H4 (cell line): ENCODE measurements around the gene NUDCD3. TPM values are rescaled to one million over a fixed set of nuclear protein-coding genes. Genes with fewer than 3 reads are reported as not detected.

ENCODE experiments used
- DNase-seq: peaks from one replicate; pipeline ENCODE4 v3.0.0-alpha.2; 2015; ENCODE audit warnings: low spot score
- total RNA-seq: library from RNA; depleted of rRNA; stranded (reverse); fragments of >200 nt; shearing (Covaris generic); gene quantifications from 2 replicates; pipeline ENCODE4 v1.2.3, GENCODE V29; 2014

NUDCD3 gene
- total RNA-seq, 1 experiment from 2014 or later, result 81.1 TPM

DNA sequence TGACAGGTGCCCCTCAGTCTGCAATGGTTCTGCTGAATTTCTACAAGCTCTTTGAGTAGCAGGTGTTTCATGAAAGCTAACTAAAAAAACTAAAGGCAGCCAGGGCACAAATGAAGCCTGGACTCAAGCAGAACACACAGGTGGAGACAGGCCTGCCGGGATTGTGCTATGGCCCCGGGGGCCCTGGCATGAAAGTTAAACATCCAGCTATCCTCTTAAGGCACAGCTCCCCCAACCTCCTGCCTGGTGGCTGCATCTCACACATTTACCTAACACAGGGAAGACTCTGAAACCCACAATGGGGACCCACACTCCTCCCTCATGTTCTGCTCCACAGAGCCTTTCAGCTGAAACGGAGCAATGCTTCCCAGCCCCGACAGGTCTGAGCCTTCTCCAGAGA, 88.8 kb downstream of the NUDCD3 start:
- DNase-seq, result no peak

DNA sequence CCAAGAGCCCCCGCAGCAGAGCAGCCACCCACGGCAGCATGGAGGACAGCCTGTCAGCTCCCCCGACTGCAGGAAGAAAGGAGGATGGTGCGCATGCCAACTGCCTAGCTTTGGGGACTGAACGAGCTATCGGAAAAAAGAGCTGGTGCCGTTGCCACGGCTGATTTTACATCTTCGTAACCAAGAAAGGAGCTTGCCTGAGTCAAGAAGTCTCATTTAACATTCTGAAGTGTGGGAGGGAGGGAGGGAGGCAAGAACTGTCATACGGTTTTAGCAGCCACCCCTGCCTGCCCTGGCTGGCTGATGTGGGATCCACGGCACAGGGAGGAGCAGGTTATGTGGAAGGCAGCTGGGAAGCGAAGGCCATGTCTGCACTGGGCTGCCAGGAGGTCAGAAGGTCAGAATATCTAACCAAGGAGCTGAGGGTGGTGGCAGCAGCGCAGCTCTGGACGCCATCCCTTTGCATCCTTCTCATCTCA, 90.4 kb downstream of the NUDCD3 start:
- no peak for DNase-seq

DNA sequence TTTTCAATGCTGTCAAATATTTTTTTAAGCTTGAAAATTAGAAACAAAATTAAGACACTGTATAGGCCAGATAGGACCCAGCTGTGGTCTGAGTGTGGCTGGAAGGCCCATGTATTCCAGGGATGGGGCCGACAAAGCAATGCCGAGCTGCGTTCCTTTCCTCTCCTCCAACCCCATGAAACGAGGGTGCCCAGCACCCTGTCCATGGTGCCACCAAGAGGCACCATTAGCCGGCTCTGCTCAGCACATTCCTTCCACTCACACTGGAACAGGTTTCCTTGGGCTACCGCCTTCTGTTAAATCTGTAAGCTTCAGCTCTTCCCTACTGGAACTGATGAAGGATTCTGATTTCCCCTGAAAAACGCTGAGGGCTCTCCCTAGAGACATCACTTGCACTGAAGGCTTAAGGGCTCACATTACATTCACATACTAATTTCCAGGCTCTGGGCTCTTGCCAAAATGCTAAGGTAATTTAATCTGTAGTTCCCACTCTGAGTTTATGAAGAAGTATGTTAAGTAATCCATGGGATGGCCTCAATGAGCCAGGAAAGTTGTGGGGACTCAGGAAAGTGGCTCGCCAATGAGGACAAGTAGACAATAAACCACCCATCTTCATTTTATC, 91.4 kb downstream of the NUDCD3 start:
- no peak for DNase-seq

DNA sequence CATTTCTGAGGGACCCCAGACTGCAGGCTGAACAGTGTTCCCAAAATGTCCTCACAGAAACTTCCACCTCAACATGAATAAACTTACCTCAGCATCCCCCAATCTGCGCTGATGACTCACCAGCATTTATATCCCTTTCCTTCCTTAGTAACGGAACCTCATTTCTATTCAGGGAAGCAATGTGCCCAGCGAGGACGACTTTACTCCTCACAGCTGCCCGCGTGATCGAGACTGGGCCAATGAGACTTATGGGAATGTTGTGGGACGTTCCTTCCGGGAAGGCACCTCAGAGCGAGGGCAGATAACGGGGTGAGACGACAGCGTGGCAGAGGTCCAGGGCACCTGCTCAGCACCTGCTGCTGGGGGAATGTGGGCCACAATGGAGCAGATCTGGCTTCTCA, 91.9 kb downstream of the NUDCD3 start:
- DNase-seq, result no peak

DNA sequence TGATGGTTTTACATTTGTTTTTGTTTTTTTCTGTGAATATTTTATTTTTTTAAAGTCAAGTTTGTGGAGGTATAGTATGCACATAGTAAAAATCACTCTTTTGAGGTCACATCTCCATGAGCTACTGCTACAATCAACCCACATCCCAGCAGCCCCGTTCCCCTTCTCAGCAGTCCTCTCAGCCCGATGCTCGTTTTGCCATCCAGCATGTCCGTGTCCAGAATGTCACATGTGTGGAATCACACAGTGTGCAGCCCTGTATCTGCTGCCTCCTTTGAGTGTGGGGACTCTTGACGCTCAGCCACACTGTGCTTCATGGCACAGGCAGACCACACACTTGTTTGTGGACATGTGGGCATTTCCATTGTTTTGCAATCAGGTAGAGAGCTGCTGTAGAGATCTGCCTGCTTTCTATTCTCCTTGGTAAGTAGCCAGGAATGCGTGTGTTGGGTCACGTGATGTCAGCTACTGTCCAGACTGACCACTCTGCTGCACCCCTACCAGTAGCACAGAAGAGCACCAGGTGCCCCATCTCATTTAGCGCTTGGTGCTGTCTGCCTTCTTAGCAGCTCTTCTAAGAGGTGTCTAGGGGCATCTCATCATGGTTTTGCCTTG, 93.4 kb downstream of the NUDCD3 start:
- no peak for DNase-seq

DNA sequence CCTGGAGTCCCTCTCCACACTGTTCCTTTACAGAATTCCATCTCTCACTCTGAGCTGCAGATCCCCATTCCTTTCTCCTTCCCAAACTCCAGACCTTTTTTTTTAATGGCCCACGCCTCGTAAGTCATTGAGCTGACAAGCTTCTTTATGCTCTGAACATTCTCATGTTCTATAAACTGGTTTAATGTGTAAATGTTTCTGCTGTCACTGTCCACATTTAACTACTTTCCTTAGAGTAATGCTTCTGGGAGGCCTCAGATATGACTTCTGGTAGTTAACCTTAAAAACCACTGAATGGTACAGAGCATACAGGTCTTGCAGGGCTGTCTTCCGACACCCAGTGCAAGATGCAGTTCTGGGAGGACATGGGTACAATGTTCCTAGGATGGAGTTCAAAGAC, 94.0 kb downstream of the NUDCD3 start:
- DNase-seq, result no peak

DNA sequence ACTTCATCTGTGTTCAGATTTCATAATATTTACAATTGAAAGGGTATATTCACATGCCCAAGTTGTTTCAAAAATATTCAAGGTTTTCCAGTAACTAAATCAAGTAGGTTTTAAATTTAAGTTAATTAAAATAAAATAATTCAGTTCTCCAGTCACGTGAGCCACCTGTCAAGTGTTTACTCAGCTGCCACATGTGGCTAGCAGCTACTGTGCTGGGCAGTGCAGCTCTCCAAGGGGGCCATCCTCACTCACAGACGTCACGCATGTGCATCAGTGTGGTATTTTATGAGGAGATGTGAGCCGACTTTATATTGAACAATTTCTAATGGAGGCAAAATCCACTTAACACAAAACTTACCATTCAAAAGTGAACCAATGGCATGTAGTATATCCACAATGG, 95.4 kb downstream of the NUDCD3 start:
- no peak for DNase-seq

DNA sequence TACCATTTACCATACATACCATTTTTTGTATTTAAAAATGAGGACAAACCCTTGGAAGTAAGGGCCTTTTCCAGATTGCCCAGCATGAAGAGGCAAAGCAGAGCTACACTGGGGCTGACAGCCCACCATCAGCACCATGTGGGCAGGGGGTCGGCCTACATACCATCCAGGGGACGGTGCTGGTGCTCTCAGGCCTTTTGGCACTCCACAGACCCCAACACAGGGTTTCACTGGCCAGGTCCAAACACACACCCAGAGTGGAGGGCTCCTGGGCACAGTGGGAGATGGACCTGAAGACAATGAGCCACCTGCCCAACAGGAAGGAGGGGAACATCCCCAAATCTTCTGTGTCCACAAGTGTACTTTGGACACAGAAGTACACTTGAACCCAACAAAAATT, 95.8 kb downstream of the NUDCD3 start:
- DNase-seq, result no peak

DNA sequence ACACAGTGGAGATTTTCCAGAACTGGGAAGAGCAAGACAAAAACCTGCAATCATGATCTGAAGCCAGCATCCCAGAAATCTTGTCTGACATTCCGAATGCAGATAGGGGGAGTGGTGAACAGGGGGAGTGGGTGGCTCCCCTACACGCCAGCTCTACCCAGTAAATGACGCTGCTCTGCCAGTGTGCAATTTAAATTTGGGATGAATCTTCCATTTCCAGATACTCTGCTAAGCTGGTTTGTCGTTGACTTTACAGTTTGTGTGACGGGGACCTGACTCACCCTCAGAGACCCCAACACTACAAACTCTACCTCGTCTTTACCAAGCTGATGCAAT, 96.4 kb downstream of the NUDCD3 start:
- DNase-seq, result no peak

DNA sequence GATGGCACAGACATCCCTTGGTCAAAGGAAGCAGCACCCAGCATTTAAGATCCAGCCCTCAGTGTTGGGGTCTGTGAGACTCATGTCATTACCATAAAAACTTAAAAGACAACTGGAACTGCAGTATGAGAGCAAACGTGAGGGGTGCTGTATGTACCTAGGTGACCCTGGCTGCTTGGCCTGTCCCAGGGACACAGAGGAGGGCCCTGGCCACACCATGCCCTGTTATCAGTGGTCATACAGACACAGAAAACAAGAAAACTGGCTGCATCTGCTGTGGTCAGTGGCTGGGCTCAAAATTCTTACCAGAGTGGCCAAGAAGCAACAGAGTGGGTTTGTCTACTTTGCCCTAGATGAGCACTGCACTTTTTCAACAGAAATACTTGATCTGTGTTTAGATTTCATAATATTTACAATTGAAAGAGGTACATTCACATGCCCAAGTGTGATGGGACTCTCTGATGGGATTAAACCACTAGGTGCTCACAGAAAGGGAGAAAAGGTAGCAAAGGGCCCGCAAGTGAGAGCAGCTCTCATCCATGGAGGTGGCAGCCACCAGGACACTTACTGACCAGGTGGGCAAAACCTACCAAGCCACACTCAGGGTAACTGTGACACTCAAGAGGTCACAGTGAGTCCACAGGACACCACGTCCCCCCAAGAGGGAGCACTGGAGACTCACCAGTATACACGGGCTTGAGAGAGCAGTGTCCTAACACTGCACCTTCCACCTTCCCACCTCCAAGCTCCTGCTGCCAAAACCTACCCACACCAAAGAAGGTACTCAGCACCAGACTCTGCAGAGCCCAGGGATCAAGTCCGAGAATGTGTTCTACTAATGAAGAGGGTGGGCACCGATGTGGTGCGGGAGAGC, 97.0 kb downstream of the NUDCD3 start:
- no peak for DNase-seq

DNA sequence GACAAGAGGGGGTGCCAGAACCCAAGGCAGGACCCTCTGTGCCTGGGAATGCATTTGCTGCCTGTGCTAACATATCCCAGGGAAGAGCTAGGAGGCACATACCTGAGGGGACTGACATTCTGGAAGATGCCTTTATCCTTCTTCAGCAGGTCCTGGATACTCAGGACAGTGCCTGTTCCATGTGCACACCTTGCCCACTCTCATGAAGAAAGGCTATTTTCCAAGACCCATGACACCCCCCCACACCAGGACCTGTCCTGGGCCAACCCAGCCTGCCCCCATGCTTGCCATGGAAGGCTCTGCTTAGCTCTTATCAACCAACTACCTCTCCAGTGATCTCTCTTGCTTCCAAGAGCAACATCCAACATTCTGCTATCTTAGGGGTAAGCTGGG, 97.8 kb downstream of the NUDCD3 start:
- DNase-seq, result no peak

DNA sequence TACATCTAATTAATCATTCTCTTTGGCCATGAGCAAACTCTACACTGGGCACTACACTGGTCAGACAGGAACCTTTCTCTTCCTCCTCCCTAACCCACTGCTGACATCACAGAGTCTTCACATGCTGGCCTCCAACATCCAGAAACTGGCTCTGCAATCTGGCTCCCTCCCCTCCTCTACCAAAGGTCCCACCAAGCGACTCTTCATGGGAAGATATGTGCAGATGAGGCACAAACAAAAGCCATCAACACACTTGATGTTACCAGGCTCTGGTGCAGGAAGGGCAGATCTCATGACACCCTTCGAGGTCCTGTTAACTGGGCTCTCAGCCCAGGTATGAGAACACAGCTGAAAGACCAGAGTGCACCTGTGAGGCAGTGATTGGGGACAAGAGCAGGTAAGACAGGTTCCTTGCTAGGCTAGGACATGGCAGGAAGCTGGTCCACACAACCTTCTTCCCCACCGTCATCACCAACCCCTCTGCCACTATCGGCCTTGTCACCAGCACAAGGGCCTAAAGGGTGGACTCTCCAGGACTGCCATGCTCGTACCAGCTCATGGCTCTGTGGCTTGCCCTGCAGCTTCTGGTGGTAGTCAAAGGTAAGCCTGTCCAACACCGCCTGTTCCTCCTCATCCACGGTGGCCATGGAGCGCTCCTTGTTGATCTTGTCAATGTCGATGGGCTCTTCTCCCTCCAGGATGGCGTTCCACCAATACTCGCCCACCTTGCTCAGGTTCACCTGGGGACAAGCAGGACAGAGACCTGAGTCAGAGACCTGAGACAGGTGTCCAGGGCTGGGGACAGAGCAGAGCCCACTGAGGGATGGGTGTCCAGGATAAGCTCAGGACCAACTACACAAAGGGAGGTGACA, 98.5 kb downstream of the NUDCD3 start:
- no peak for DNase-seq

DNA sequence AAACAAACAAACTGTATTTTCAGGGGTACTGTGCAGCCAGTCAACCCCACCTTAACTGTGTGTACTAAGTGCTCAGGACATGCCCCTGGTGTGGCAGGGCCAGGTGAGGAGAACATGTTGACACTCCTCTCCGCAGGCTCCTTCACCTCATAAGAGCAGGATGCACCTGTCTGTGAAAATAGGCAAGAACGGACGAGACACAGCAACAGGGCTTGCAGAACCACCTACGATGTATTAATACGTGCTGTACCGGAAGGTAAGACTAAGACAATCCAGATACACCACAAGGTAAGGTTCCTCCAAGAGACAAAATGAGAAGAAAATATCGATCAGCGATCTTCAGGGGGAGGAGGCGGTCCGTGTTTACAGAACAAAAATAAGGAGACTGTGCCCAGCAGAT, 99.3 kb downstream of the NUDCD3 start:
- DNase-seq, result no peak

DNA sequence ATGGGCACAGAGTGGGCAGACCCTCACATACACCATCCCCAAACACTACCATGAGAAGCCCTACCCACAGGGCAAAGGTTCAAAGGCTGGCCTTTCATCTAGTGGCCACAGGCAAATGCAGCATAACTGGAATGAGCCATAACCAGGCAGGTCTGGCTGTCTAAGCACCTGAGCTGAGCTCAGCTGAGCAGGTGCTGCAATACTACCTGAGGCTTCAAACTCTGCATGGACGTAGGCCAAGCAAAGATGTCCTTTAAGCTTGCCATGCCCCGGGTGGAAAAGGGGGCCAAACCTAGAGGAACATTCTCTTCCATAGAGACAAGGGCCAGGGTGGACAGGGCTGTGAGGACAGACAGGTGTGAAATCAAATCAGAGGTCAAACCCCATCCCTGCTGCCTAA, 99.8 kb downstream of the NUDCD3 start:
- DNase-seq, result no peak

DNA sequence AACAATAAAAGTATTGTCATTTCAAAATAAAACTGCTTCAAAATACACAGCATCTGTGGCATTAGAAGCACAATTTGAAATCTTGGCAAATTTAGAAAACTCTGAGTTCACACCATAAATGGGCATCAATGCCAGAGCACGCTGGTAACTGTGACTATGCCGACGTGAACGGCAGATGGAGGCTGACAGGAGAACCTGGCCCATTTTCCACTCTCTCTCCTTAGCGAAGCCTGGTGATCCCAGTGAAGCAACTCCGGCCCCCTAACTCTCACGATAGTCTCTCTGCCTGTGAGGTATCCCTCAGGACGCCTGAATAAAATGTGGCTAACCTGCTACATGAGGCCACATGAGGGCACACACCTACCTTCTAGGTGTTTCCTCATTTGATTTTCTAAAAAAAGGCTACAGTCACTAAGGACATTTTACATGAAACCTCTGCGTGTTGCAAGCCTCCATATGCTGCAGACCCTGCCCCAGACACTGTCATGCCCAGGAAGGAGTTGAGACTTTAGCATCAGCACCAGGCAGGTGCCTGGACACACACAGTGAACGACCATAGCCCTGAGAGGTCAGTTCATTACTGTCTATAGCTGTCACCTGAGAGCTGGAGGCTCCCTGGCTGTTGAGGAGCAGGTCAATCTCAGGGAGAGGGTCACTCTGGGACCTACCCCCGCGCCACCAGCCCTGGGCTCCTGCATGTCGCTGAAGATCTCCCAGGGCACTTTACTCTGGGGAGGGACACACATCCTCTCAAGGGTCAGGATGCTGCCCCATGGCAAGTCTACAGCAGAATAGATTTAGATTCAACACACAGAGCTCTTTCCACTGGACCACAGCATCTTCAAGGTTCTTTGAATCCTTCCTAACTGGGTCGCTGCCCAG, 102.1 kb downstream of the NUDCD3 start:
- no peak for DNase-seq

DNA sequence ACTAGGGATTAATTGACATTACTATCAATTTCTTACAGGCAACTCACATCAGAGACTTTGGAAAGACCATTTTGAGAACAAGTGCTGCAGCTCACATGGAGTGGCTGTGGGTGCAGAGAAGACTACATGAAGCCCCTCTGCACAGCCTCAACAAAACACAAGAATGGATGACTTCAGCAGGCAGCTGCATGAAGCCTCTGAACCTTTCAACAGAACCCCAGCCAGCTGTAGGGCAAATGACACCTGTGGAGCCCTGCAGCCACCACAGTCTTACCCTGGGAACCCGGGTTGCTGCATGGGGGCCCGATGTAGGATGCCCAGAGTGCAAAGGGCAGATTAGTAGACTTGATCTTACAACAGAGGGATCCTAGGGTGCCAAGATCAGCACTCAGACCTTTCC, 103.1 kb downstream of the NUDCD3 start:
- DNase-seq, result no peak

DNA sequence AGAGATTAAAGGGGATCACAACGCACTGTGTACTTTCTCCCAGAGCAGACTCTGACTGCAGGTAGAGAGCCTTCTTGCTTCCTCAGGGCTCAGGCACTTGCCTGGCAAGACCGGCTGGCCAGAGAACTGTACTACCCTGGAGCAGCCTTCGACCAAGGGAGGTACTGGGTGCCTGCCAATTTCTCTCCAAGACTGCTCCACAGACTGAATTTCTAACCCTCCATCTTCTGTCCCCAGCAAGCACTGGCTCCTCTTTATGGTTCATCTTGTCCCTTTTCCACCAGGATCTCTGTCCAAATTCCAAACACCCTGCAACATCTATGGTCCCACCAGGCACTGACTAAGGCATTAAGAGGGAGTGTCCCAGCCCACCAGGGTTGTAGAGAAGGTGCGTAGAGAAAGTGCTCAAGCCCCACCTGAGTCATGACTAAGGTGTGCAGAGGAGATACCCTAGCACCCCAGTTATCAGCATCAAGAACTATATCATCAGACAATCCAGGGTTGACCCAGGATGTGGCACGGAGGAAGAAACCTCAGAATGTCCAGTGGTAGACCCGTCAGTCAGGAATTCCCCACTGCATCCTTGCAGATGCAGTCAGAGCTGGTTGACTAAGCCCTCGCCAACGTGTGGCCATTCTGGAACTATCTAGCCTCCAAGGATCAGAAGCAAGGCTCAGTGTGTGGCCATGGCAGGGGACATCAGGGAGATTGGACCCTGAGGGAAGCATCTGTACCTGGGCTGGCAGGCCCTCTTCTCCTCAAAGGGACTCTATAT, 104.1 kb downstream of the NUDCD3 start:
- no peak for DNase-seq

DNA sequence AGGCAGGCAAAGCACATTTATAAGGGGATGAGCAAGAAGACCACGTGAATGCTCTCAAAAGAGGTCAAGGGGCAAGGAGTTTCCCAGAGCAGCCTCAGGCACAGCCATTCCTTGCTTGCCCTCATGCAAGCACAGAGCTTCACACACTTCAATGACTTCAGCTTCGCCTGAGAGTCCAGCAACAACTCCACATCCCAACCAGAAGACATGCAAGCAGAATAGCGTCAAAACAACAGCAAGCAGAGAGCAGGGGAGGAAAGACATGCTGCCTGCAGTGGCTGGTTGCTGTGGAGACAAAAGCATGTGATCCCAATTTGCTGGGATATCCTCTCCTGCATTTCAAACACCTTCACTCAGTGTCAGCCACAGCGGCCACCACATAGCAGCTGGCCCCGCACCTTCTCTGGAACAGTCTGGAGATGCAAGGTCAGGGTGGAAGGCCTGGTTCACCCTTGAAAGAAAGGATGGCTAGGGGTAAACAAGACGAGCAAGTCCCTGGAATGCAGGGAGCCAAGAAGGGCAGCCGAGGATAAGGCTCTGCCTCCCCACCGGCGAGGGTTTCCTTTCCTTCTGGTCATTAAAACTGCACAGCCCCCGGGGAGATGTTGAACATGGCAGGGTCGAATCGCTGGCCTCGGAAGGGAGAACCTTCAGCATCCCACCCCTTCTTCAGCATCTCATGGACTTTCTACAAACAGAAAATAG, 104.9 kb downstream of the NUDCD3 start:
- no peak for DNase-seq

DNA sequence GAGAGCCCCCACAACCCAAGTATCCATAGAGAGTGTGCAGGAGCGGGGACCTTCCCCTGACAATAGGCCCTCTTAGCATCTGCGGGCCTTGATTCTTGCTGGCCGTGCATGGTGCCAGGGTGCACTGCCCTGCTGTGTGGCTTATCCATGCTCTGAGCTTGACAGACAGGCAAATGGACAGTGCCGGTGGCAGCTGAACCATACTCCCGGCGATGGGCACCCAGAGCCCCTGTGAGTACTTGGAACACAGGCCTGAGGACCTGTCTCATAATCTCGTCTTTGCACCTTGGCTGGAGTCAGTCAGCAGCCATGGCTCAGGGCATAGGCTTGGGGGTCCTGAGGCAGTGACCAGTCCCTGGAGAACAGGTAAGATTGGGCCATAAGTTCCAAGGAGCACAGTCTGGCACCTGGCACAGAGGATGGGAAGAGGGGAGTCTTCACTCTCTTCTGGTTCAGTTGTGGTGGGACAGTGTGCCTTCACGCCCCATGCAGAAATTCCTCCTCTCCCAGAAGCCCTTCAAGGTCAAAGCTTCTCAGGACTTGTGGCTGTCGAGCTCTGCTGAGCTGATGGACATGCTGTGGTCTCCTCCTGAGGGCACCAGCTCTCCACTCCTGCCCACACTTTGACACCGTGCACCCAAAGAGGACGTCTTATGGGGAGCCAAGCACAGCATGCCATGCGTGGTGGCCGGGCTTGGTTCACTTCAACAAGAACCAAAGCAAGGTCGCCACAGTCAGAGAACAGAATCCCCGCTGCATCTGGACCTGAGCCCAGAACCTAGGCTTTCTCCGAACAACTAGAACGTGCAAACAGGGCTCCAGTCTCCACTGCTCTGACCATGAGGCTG, 105.6 kb downstream of the NUDCD3 start:
- DNase-seq, result no peak
